Smooth muscle cell (in vitro differentiated cells): Measurements from ENCODE around the gene SEL1L. TPM values are rescaled to one million over a fixed set of nuclear protein-coding genes. Genes with fewer than 3 reads are reported as not detected.
"Not testable (repeated sequence)": the region's sequence is repeated elsewhere in the genome, so short reads cannot be mapped to it uniquely, and the experiment has no call there.

Source experiments
- DNase-seq: peaks from one replicate; lab custom pipeline; 2025; ENCODE audit not compliant: unreplicated experiment; lab: John Stamatoyannopoulos, UW
- H2AFZ ChIP-seq: fragments of 200-600 bp; sonication (generic); 2 replicates; pipeline ENCODE4 v1.6.0; 2016; ENCODE audit warnings: antibody characterized with exemption, low read depth, mild to moderate bottlenecking
- H3F3A ChIP-seq: fragments of 200-600 bp; sonication (generic); 2 replicates; pipeline ENCODE4 v1.6.0; 2017; ENCODE audit warnings: antibody characterized with exemption, low read depth
- H3K27ac ChIP-seq: fragments of 200-600 bp; sonication (generic); 2 replicates; pipeline ENCODE4 v1.5.1; 2016; ENCODE audit warnings: low read depth, mild to moderate bottlenecking
- H3K27me3 ChIP-seq: fragments of 200-600 bp; sonication (generic); 2 replicates; pipeline ENCODE4 v1.6.1; 2016; ENCODE audit warnings: low read depth, mild to moderate bottlenecking
- H3K36me3 ChIP-seq: fragments of 200-600 bp; sonication (generic); 2 replicates; pipeline ENCODE4 v1.5.1; 2016; ENCODE audit warnings: low read depth
- H3K4me1 ChIP-seq: fragments of 200-600 bp; sonication (generic); 2 replicates; pipeline ENCODE4 v1.5.1; 2016; ENCODE audit warnings: low read depth
- H3K4me2 ChIP-seq: fragments of 200-600 bp; sonication (generic); 2 replicates; pipeline ENCODE4 v1.6.0; 2016; ENCODE audit warnings: mild to moderate bottlenecking
- H3K4me3 ChIP-seq: fragments of 200-600 bp; sonication (generic); 2 replicates; pipeline ENCODE4 v1.5.1; 2016; ENCODE audit warnings: mild to moderate bottlenecking
- H3K79me2 ChIP-seq: fragments of 200-600 bp; sonication (generic); 2 replicates; pipeline ENCODE4 v1.6.0; 2016; ENCODE audit warnings: low read depth, mild to moderate bottlenecking
- H3K9ac ChIP-seq: fragments of 200-600 bp; sonication (generic); 2 replicates; pipeline ENCODE4 v1.6.0; 2016; ENCODE audit warnings: low read depth
- H3K9me3 ChIP-seq: fragments of 200-600 bp; sonication (generic); replicated peaks from 2 replicates; pipeline ENCODE4 v1.5.1; 2016; ENCODE audit warnings: low read depth
- H4K20me1 ChIP-seq: fragments of 200-600 bp; sonication (generic); 2 replicates; pipeline ENCODE4 v1.6.0; 2016; ENCODE audit warnings: low read depth
- CTCF ChIP-seq: fragments of 200-600 bp; sonication (generic); IDR thresholded peaks from 2 replicates; pipeline ENCODE4 v1.5.1; 2017; ENCODE audit warnings: borderline replicate concordance, mild to moderate bottlenecking, antibody characterized with exemption; ENCODE audit not compliant: insufficient read depth, poor library complexity, severe bottlenecking
- WGBS: methylation state at CpG from one replicate; pipeline ENCODE4 v1.1.7; 2016; ENCODE audit warnings: low lambda C conversion rate; 5-methylcytosine and 5-hydroxymethylcytosine counted together
- polyA plus RNA-seq: library from polyadenylated mRNA; unstranded; fragments of >200 nt; fragmentation: Nextera tagmentation; extraction: Ambion mirVana; gene quantifications from 2 replicates; pipeline ENCODE4 v1.2.1, GENCODE V29; 2016
- total RNA-seq: library from RNA; depleted of rRNA; stranded (reverse); fragments of >200 nt; gene quantifications from 2 replicates; pipeline ENCODE4 v1.2.3, GENCODE V29; 2014

SEL1L gene
- total and polyA plus RNA-seq, 2 experiments from 2014 or later: 36.8 to 78.8 TPM

- Histone ChIP-seq H3K27me3 (no peaks in the 10 kb centered on the region), H3K27ac (no peak overlapping the region), H3K9me3 (no peaks in the 10 kb centered on the region), H3F3A (no peaks in the 10 kb centered on the region), H3K4me3 (no peak overlapping the region), H3K4me1 (no peaks in the 10 kb centered on the region), H4K20me1 (no peaks in the 10 kb centered on the region), H3K36me3 (no peaks in the 10 kb centered on the region), H3K9ac (no peak overlapping the region), H3K4me2 (no peak overlapping the region), H3K79me2 (no peaks in the 10 kb centered on the region), H2AFZ (no peak overlapping the region)
- WGBS: 96% methylated on average over 13 of the region's 13 CpGs
- DNase-seq: no peak
- no peak for TF ChIP-seq CTCF
Measured at GRCh38 chr14:81465507-81466228, 68.0 kb downstream of the SEL1L start.

GRCh38 chr14:81465003-81465392 lies 68.7 kb downstream of the SEL1L start:
- 63% methylated on average over 11 of the region's 11 CpGs for WGBS
- not testable (repeated sequence) for H3K9ac ChIP-seq, H3K27ac ChIP-seq, H3K4me1 ChIP-seq, H3K27me3 ChIP-seq, H3K79me2 ChIP-seq, DNase-seq, H4K20me1 ChIP-seq, H3K9me3 ChIP-seq, H3F3A ChIP-seq, H3K36me3 ChIP-seq
- Histone ChIP-seq H3K4me3 (peak overlapping the region; percentile 79), H2AFZ (peak overlapping the region; percentile 100), H3K4me2 (peak overlapping the region; percentile 98)

GRCh38 chr14:81464253-81465002 lies 69.2 kb downstream of the SEL1L start:
- Histone ChIP-seq H2AFZ (peak overlapping the region; percentile 100), H3K4me1 (no peaks in the 10 kb centered on the region), H3K27me3 (no peaks in the 10 kb centered on the region), H3K36me3 (no peaks in the 10 kb centered on the region), H3K4me2 (peak overlapping the region; percentile 98), H4K20me1 (no peaks in the 10 kb centered on the region), H3K79me2 (no peaks in the 10 kb centered on the region), H3F3A (no peaks in the 10 kb centered on the region), H3K27ac (no peak overlapping the region), H3K9me3 (no peaks in the 10 kb centered on the region), H3K9ac (peak overlapping the region; percentile 73), H3K4me3 (peak overlapping the region; percentile 79)
- peak; percentile 97 for TF ChIP-seq CTCF
- peak; percentile 4 for DNase-seq
- 30% methylated on average over 15 of the region's 15 CpGs for WGBS

- H3F3A ChIP-seq: not testable (repeated sequence)
Measured at GRCh38 chr14:81462356-81462755, 71.3 kb downstream of the SEL1L start.

More at GRCh38 chr14:81462356-81462755, 71.3 kb downstream of the SEL1L start:
- 97% methylated on average over 27 of the region's 30 CpGs for WGBS
- H3K9me3 ChIP-seq, H3K4me2 ChIP-seq, H3K4me1 ChIP-seq, H3K27me3 ChIP-seq, DNase-seq, H3K79me2 ChIP-seq, H3K27ac ChIP-seq, H4K20me1 ChIP-seq, H3K4me3 ChIP-seq, H2AFZ ChIP-seq, H3K36me3 ChIP-seq, H3K9ac ChIP-seq: not testable (repeated sequence)
